Measurements from ENCODE around the gene CLTC. TPM values are rescaled to one million over a fixed set of nuclear protein-coding genes. Genes with fewer than 3 reads are reported as not detected.

CLTC gene
- total RNA-seq, 1 experiment from 2014 or later = 240 TPM

DNA sequence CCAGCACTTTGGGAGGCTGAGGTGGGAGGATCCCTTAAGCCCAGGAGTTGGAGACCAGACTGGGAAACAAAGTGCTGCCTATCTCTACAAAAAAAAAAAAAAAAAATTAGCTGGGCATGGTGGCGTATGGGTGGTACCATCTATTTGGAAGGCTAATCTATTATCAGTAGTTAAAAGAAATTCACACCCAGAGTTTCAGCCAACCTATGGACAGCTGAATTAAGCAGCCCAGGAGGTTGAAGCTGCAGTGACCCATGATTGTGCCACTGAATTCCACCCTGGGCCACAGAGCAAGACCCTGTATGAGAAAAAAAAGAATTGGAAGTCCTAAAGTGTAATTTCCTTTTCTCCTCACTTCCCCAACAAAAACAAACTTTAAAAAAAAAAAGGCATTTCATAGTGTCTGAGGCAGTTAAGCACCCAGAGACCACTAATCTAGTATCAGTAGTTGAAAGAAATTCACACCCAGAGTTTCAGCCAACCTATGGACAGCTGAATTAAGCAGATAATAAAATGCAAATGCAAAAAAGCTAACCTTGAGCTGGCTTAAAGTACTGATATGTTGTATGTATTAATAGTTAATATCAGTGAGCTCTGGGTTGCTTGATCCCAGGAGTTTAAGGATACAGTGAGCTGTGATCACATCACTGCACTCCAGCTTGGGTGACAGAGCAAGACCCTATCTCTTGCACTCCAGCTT is 18.1 kb downstream of the CLTC start:
- peaks cover 46% of the 10 kb centered on the region for H3K36me3 Mint-ChIP-seq (ENCODE audit: insufficient read depth, unreplicated experiment)
- H3K27ac Mint-ChIP-seq (ENCODE audit: low read depth, unreplicated experiment) = no peak overlapping the region
- no peak for DNase-seq (ENCODE audit: unreplicated experiment)
- BruUV-seq (replicated peaks) = no TSS peak
- no peak overlapping the region for H3K4me3 Mint-ChIP-seq (ENCODE audit: unreplicated experiment)
- ChIA-PET POLR2A (interaction anchor here (0.6 to 7.5 kb wide), 3 partner anchors 13 to 202 kb away, joined by 4 to 91 read pairs (median 4); partner anchors contain the start of gene CLTC), CTCF (interaction anchor here (0.9 to 1.2 kb wide), 3 partner anchors 9 to 18 kb away, joined by 3 to 4 read pairs (median 3); partner anchors contain the start of gene CLTC)
- no peaks in the 10 kb centered on the region for H3K27me3 Mint-ChIP-seq (ENCODE audit: insufficient read depth, unreplicated experiment)
- no peak for TF ChIP-seq CTCF (IDR thresholded peaks at IDR 0.05; ENCODE audit: unreplicated experiment)
- peaks cover 13% of the 10 kb centered on the region for H3K4me1 Mint-ChIP-seq (ENCODE audit: insufficient read depth, unreplicated experiment)
- no peaks in the 10 kb centered on the region for H3K9me3 Mint-ChIP-seq (ENCODE audit: unreplicated experiment)
- intact Hi-C loops (cut with micrococcal nuclease) = no loop called here

- Mint-ChIP-seq H3K4me3 (ENCODE audit: unreplicated experiment) (no peak overlapping the region), H3K9me3 (ENCODE audit: unreplicated experiment) (no peaks in the 10 kb centered on the region), H3K27me3 (ENCODE audit: insufficient read depth, unreplicated experiment) (no peaks in the 10 kb centered on the region), H3K4me1 (ENCODE audit: insufficient read depth, unreplicated experiment) (peaks cover 21% of the 10 kb centered on the region), H3K36me3 (ENCODE audit: insufficient read depth, unreplicated experiment) (peaks cover 44% of the 10 kb centered on the region), H3K27ac (ENCODE audit: low read depth, unreplicated experiment) (no peak overlapping the region)
- no TSS peak for BruUV-seq (replicated peaks)
- TF ChIP-seq CTCF (IDR thresholded peaks at IDR 0.05; ENCODE audit: unreplicated experiment) = no peak
- POLR2A ChIA-PET = interaction anchor here (1.1 to 7.5 kb wide), 2 partner anchors 12 to 18 kb away, joined by 4 to 91 read pairs; partner anchors contain the start of gene CLTC
- no peak for DNase-seq (ENCODE audit: unreplicated experiment)
- CTCF ChIA-PET = interaction anchor here (0.5 to 0.9 kb wide), 2 partner anchors 19 to 200 kb away, joined by 3 to 4 read pairs; partner anchors contain the start of gene CLTC
- intact Hi-C loops (cut with micrococcal nuclease) = no loop called here
These were observed 18.9 kb downstream of the CLTC start for GRCh38 chr17:59638553-59638952.

DNA sequence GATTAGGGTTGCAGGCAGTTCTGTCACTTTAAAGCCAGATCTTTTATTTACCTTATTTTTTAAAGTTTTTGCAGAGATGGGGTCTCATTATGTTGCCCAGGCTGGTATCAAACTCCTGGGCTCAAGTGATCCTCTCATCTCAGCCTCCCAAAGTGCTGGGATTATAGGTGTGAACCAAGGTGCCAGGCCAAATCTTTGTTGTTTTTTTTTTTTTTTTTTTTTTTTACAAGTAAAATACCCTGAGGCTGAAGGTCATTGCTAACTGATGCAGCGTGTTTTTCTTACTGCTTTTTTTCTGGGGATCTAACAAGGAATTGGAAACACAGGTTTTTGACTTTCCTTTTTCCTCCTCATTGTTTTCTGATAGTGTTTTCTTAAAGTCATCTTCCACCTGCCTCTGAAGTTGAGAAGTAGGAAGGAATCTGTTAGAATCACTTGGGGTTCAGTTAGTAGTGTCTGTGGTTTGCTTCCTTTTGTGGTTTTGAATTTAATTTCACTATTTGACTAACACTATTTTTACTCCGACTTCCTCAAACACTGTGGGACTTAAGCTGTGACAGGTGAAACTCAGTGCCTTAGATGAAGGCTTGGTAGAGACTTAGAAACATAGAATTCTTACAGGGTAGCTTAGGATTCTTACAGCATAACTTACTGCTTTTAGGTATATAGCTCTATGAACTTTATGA is 22.2 kb downstream of the CLTC start:
- H3K9me3 Mint-ChIP-seq (ENCODE audit: unreplicated experiment) = no peaks in the 10 kb centered on the region
- ChIA-PET POLR2A (interaction anchor here (0.6 to 3.1 kb wide), 5 partner anchors 10 to 66 kb away, joined by 3 to 27 read pairs (median 3); partner anchors contain the start of gene CLTC), CTCF (no interaction called here)
- H3K27ac Mint-ChIP-seq (ENCODE audit: low read depth, unreplicated experiment) = peak overlapping the region; percentile 76
- no peaks in the 10 kb centered on the region for H3K27me3 Mint-ChIP-seq (ENCODE audit: insufficient read depth, unreplicated experiment)
- peaks cover 24% of the 10 kb centered on the region for H3K4me1 Mint-ChIP-seq (ENCODE audit: insufficient read depth, unreplicated experiment)
- no peak overlapping the region for H3K4me3 Mint-ChIP-seq (ENCODE audit: unreplicated experiment)
- intact Hi-C loops (cut with micrococcal nuclease) = no loop called here
- no peak for DNase-seq (ENCODE audit: unreplicated experiment)
- no TSS peak for BruUV-seq (replicated peaks)
- no peak for TF ChIP-seq CTCF (IDR thresholded peaks at IDR 0.05; ENCODE audit: unreplicated experiment)
- peaks cover 67% of the 10 kb centered on the region for H3K36me3 Mint-ChIP-seq (ENCODE audit: insufficient read depth, unreplicated experiment)

GRCh38 chr17:59642565-59642964 is 22.9 kb downstream of the CLTC start:
- BruUV-seq (replicated peaks) = no TSS peak
- no peak for DNase-seq (ENCODE audit: unreplicated experiment)
- Mint-ChIP-seq H3K9me3 (ENCODE audit: unreplicated experiment) (no peaks in the 10 kb centered on the region), H3K36me3 (ENCODE audit: insufficient read depth, unreplicated experiment) (peaks cover 71% of the 10 kb centered on the region), H3K4me3 (ENCODE audit: unreplicated experiment) (no peak overlapping the region), H3K27ac (ENCODE audit: low read depth, unreplicated experiment) (peak overlapping the region; percentile 76), H3K4me1 (ENCODE audit: insufficient read depth, unreplicated experiment) (peaks cover 24% of the 10 kb centered on the region), H3K27me3 (ENCODE audit: insufficient read depth, unreplicated experiment) (no peaks in the 10 kb centered on the region)
- TF ChIP-seq CTCF (IDR thresholded peaks at IDR 0.05; ENCODE audit: unreplicated experiment) = no peak
- intact Hi-C loops (cut with micrococcal nuclease) = no loop called here
- CTCF ChIA-PET = no interaction called here
- POLR2A ChIA-PET = interaction anchor here (1.0 to 3.1 kb wide), 5 partner anchors 11 to 65 kb away, joined by 3 to 27 read pairs (median 6); partner anchors contain the start of genes CLTC, PTRH2 and VMP1
